Amygdala (tissue), 56 donors: Measurements from ENCODE around the gene STK24.
A peak's percentile ranks its signal among the peaks of the same experiment; 100 is the strongest.
"Not testable (repeated sequence)": the region's sequence is repeated elsewhere in the genome, so short reads cannot be mapped to it uniquely, and the experiment has no call there.

Experiments used
- DNase-seq, 56 donors: peaks; one replicate each; lab custom pipeline; 2025; lab: John Stamatoyannopoulos, UW

Gene STK24

GRCh38 chr13:98423417-98423816 is 153.5 kb downstream of the STK24 start:
- DNase-seq = no peak

GRCh38 chr13:98422046-98422445 is 154.9 kb downstream of the STK24 start:
- no peak for DNase-seq

DNA sequence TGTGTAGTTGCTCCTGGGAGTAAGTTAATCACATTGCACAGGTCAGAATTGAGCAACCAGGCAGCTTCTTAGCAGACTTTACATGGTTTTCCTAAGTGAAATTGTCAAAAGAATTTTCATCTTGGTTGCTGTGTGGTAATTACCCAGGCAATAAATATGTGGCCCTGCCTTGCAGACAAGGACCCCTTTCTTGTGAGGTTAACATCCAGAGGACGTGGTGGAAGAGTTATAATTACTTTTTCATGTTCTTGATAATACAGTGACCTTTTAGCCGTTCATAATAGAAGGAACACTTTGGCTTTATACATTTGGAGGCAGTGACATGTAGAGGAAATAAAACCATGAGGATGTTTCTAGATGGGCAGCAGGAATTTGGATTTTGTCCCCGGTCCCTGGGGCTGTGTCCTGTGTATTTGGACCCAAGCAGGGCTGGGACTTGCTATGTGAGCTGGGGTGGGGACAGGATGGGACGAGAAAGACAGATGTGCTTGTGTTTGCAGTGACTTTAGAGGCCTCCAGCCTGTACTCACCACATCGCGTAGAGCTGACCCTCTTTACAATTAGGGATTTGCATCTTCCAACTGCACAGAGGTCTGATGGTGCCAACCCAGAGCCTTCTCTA is 156.2 kb downstream of the STK24 start:
- no peak for DNase-seq

DNA sequence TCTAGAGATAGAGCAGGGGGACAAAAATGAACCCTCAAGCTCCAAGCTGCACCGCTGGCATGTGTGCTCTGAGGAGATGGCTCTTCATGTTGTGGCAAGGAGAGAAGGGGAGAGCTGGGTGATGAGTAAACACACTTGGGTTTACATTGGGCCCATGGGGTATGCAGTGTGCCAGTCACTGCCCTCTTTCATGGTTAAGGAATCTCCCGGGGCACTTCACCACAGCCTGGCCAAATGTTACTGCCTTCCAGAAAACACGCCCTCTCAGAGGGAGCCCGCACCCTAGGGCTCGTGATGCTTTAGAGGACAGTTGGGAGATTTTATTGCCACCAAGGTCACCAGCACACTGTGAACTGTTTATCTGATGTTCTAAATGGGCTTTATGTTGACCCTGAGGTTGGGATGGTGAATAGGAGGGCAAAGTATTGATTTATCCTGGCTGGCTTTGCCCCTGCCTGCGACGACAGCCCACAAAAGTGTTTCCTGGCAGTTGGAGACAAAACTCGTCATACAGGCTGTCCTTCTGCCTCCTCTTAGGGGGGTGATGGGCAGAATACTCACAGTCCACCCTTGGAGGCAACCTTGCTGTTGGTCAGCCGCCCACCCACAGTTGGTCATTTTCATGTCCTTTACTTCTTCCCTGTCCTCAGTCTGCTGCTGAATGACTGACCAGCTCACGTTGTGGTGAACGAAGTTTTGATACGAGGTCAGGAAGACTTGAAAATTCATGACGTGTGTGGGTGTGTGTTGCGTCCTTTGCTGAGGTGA is 156.9 kb downstream of the STK24 start:
- DNase-seq = no peak

DNA sequence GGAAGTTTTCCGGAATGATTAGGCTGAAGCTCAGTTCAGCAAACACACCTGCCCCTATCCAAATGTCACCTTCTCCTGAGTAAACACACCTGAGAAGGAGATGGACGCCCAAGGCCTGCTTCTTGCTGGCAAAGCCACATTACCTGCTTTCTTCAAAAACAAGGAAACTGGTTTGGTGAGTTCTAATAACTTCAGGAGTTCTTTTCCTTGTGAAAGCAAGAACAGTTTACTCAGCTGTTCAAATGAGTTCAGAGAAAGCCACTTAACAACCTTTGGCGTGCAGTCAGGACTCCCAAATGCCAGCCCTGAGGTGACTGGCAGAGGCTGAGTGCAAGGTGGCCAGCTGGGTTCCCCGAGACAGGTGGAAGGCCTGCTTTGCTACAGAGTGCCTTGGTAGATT is 160.5 kb downstream of the STK24 start:
- DNase-seq = no peak

- no peak for DNase-seq
Observed at GRCh38 chr13:98415326-98416070, 161.4 kb downstream of the STK24 start.

DNA sequence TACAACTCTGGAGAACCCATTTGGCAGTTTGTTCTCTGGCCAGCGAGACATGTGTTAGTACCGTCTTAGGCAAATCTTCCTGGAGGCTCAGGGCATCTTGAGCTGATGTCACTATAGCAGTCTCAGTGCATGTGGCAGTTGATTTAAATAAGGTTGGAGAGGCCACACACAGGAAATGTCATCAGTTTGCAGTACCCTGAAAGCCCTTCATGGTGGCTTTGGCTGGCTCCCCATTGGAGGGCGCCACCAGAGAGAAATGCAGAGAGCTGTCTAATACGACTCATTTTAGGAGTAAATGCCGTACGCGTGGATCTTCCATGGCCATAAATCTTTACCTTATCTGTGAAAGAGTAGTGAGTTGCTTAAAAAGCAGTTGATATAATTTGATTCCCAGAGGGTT is 163.1 kb downstream of the STK24 start:
- no peak for DNase-seq

DNA sequence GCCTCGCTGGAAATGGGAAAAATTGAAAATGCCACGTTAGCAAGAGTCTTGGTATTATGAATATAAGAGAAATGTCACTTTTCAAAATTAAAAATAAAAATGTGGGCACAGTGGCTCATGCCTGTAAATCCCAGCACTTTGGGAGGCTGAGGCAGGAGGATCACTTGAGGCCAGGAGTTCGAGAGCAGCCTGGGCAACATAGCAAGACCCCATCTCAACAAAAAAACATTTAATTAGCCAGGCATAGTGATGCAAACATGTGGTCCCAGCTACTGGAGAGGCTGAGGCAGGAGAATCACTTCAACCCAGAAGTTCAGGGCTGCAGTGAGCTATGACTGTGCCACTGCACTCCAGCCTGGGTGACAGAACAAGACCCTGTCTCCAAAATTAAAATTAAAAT is 163.6 kb downstream of the STK24 start:
- DNase-seq = not testable (repeated sequence)

GRCh38 chr13:98411617-98412265 is 165.2 kb downstream of the STK24 start:
- no peak for DNase-seq

DNA sequence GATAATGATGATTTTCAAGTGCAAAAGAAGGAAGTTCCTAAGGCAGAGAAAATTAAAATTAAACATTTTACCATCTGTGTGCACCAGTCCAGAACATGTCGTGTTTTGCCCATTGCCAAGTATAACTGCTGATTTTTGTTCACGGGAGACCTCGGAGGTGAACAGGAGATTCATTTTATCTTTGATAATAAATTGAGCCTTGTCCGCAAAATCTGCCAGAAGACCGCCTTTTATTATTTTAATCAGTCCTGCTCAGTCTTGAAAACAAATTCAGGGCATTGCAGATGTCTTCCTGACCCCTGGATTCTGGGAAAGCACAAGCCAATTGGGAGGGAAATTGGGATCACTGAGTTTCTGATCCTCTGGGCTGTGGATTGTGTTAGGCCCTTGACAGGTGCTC is 165.9 kb downstream of the STK24 start:
- DNase-seq = no peak

DNA sequence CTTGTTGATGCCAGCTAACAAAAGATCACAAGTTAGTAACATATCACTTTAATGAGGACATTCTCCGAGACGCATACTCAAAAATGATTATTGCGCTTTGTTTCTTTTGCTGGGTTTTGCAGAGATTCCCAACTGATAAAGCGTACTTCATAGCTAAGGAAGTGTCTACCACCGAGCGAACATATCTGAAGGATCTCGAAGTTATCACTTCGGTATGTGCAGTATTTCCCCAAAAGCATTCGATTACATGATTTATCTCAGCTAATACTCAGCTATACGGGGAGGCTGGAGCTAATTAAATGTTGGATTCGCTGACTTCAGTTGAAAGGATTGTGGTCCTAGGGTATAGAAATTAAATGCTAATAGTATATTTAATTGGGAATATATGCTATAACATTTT is 166.3 kb downstream of the STK24 start:
- no peak for DNase-seq

- DNase-seq = no peak
Observed at GRCh38 chr13:98409281-98409680, 167.6 kb downstream of the STK24 start.

DNA sequence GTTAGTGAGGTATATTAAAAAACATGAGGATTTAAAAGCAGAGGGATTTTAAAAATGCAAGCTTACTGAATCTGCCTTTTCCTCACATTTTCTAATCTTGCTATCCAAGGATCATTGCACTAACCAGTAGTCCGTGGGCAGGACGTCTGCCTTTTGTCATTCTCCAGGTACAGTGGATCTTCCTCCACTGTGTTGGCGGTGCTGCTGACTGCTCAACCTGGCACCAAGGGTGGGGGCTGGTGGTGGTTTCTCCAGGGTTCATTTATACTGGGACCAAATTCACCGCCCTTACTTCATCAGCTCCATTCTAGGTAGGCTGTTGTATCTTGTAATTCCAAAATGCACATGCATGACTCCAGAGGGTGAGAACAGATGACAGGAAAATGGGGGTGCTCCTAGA is 169.3 kb downstream of the STK24 start:
- DNase-seq = no peak

GRCh38 chr13:98406971-98407370 is 169.9 kb downstream of the STK24 start:
- no peak for DNase-seq

DNA sequence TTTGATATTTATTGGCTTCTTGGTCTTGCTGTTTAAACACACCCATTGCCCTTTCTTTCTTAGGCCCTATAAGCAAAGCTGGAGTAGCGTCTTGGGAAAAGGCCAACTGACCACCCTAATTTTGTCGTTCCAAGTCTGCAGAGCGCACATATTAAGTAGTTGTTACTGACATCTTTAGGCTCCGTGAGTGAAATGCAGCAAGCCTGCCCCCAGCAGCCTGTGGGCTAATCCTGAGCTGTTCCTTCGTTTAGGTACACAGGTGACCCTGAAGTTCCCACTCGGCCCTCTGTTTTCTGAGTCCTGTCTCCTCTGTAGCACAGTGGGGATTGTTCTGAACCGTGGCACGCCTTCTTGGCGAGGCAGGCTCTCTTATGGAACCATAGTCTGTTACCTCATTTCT is 170.5 kb downstream of the STK24 start:
- DNase-seq = no peak

GRCh38 chr13:98405690-98406344 is 171.1 kb downstream of the STK24 start:
- no peak for DNase-seq

DNA sequence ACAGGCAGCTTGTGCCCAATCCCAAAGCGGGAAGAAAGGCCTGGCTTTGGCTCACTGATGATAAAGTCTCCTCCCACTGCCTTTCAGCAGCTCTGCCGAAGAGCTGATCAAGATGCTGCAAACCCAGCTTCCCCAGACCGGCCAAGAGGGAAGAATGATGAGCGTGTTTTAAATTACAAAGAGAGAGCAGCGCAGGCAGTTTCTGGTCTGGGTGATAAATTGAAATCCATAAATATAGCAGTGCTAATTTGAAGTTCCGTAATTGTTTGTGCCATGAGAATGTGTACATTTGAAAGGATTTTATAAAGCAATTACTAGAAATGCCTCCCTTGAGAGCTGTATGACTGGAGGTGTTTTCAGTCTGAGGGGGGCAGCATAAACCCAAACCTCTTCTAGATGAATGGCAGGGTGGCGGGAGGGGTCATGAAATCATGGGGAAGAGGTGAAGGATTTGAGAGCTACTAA is 171.8 kb downstream of the STK24 start:
- DNase-seq = peak in 36 of 56 donors; percentile 10 to 64 (median 28)

GRCh38 chr13:98403076-98403475 is 173.8 kb downstream of the STK24 start:
- DNase-seq = no peak

DNA sequence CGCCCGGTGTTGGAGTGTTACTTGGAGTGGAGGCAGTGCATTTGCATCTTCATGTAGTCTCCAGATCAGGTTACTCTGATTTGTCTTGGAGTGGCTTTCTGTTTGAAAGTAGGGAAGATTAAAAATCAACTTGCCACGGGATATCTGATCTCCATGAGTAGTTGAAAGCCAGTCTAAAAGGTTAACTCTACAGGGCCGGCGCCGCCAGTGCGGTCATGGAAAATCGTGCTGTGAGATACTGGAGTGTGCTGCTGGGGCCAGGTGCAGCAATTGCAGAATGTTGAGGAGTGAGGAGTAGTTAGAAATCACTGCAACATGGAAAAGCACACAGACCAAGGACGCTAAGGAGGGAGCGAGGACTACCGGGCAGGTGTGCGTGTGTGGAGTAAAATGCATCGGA is 175.0 kb downstream of the STK24 start:
- DNase-seq = no peak

DNA sequence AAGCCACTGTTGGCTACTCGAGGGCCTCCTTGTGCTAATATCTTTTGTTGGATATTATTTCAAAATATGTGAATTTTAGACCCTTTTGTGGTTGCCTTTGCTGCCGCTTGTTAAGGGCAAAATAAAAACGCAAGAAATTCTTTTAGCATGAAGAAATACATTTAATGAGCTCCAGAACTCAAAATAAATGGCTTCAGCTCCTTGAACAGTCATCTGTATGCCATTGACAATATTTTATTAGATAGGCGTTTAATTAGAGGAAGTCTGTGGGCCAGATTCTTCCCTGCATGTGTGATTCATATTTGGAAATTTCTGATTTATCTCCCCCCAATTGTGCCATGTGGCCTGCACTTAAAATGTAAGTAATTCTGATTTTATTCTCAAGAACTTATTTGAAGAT is 177.2 kb downstream of the STK24 start:
- no peak for DNase-seq

DNA sequence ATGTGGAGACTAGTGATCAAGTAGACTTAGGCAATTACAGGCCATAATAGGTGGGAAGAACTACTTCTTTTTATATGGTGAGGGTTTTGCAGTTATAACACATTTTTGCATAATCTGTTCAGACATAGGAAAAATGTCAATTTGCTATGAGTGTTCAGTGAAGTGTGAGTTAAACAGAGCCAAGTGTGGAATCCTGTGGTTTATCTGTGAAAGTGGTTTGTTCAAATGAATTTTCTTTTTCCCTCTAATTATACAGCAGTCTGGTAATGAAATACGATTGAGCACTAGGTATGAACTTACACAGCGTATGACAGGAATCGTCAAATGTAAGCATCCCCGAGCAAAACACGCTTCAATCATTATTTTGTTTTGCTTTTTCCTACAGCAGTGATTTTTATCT is 178.3 kb downstream of the STK24 start:
- DNase-seq = no peak
